Mucosa of stomach (tissue), 1 donor: ENCODE results near the gene MX2.
"Not testable (repeated sequence)": the region's sequence is repeated elsewhere in the genome, so short reads cannot be mapped to it uniquely, and the experiment has no call there.

Source experiments
- H3K27me3 ChIP-seq: one replicate; pipeline ENCODE4 v1.7.0; 2013; ENCODE audit warnings: mild to moderate bottlenecking, low read length; ENCODE audit not compliant: control insufficient read depth, insufficient read depth
- H3K36me3 ChIP-seq: one replicate; pipeline ENCODE4 v1.7.0; 2013; ENCODE audit warnings: low read length; ENCODE audit not compliant: control insufficient read depth, insufficient read depth
- H3K4me1 ChIP-seq: one replicate; pipeline ENCODE4 v1.7.0; 2013; ENCODE audit warnings: mild to moderate bottlenecking, low read length; ENCODE audit not compliant: control insufficient read depth, insufficient read depth
- H3K4me3 ChIP-seq: one replicate; pipeline ENCODE4 v1.7.0; 2013; ENCODE audit warnings: low read length
- H3K9ac ChIP-seq: one replicate; pipeline ENCODE4 v1.7.0; 2013; ENCODE audit warnings: mild to moderate bottlenecking, low read length, moderate library complexity
- H3K9me3 ChIP-seq: one replicate; pipeline ENCODE4 v1.7.0; 2013; ENCODE audit warnings: mild to moderate bottlenecking, low read length, moderate library complexity; ENCODE audit not compliant: control insufficient read depth
- donor health status: Pancreatic carcinoma.

MX2 gene

GRCh38 chr21:41403331-41403730 is 41.5 kb downstream of the MX2 start:
- H3K9ac ChIP-seq = no peak overlapping the region
- peaks cover 4% of the 10 kb centered on the region for H3K36me3 ChIP-seq
- no peaks in the 10 kb centered on the region for H3K4me1 ChIP-seq
- no peak overlapping the region for H3K4me3 ChIP-seq
- H3K27me3 ChIP-seq = no peaks in the 10 kb centered on the region
- H3K9me3 ChIP-seq = no peaks in the 10 kb centered on the region

- H3K4me3 ChIP-seq = no peak overlapping the region
- no peaks in the 10 kb centered on the region for H3K4me1 ChIP-seq
- no peaks in the 10 kb centered on the region for H3K27me3 ChIP-seq
- H3K9ac ChIP-seq = no peak overlapping the region
- no peaks in the 10 kb centered on the region for H3K9me3 ChIP-seq
- H3K36me3 ChIP-seq = peaks cover 4% of the 10 kb centered on the region
Measured at GRCh38 chr21:41403966-41404365, 42.1 kb downstream of the MX2 start.

GRCh38 chr21:41405321-41405720 is 43.5 kb downstream of the MX2 start:
- no peaks in the 10 kb centered on the region for H3K27me3 ChIP-seq
- H3K9me3 ChIP-seq = no peaks in the 10 kb centered on the region
- H3K36me3 ChIP-seq = peaks cover 4% of the 10 kb centered on the region
- H3K4me3 ChIP-seq = no peak overlapping the region
- H3K9ac ChIP-seq = no peak overlapping the region
- no peaks in the 10 kb centered on the region for H3K4me1 ChIP-seq

GRCh38 chr21:41406340-41406739 is 44.5 kb downstream of the MX2 start:
- Histone ChIP-seq H3K36me3 (peaks cover 4% of the 10 kb centered on the region), H3K27me3 (no peaks in the 10 kb centered on the region), H3K9me3 (no peaks in the 10 kb centered on the region), H3K4me1 (peaks cover 3% of the 10 kb centered on the region), H3K9ac (no peak overlapping the region), H3K4me3 (no peak overlapping the region)

- Histone ChIP-seq H3K9me3 (no peaks in the 10 kb centered on the region), H3K36me3 (no peaks in the 10 kb centered on the region), H3K9ac (no peak overlapping the region), H3K4me3 (no peak overlapping the region), H3K27me3 (no peaks in the 10 kb centered on the region), H3K4me1 (peaks cover 9% of the 10 kb centered on the region)
Measured at GRCh38 chr21:41407541-41408460, 46.0 kb downstream of the MX2 start.

- no peak overlapping the region for H3K9ac ChIP-seq
- H3K27me3 ChIP-seq = no peaks in the 10 kb centered on the region
- H3K4me3 ChIP-seq = no peak overlapping the region
- H3K9me3 ChIP-seq = no peaks in the 10 kb centered on the region
- H3K4me1 ChIP-seq = peaks cover 9% of the 10 kb centered on the region
- no peaks in the 10 kb centered on the region for H3K36me3 ChIP-seq
Measured at GRCh38 chr21:41410361-41410760, 48.5 kb downstream of the MX2 start.

- Histone ChIP-seq H3K9me3 (no peaks in the 10 kb centered on the region), H3K36me3 (no peaks in the 10 kb centered on the region), H3K27me3 (no peaks in the 10 kb centered on the region), H3K4me1 (peaks cover 9% of the 10 kb centered on the region), H3K9ac (no peak overlapping the region), H3K4me3 (no peak overlapping the region)
Measured at GRCh38 chr21:41410767-41411448, 49.1 kb downstream of the MX2 start.

DNA sequence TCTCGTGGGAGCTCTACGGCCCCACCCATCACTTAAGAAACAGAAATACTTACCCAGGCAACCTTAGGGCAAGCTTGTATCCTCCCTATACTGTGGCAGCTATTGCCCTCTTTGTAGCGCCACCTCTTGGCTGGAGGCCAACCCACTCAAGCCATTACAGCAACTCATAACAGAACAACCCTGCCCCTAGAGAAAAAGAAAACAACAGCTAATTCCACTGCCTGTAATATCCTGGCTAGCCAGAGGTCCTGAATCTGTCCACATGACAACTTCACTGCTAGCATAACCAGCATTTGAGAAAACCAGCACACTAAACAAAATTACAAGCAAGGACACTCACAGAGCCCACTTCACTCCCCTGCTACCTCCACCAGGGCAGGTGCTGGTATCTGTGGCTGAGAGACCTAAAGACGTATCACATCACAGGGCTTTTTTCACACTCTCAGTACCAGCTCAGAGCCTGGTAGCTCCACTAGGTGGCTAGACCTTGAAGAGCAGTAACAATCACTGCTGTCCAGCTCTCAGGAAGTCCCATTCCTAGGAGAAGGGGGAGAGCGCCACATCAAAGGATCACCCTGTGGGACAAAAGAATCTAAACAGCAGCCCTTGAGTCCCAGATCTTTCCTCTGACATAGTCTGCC is 49.7 kb downstream of the MX2 start:
- H3K27me3 ChIP-seq = no peaks in the 10 kb centered on the region
- no peak overlapping the region for H3K4me3 ChIP-seq
- no peaks in the 10 kb centered on the region for H3K36me3 ChIP-seq
- H3K4me1 ChIP-seq = peaks cover 9% of the 10 kb centered on the region
- H3K9ac ChIP-seq = no peak overlapping the region
- no peaks in the 10 kb centered on the region for H3K9me3 ChIP-seq

- not testable (repeated sequence) for H3K9ac ChIP-seq, H3K27me3 ChIP-seq, H3K4me3 ChIP-seq, H3K36me3 ChIP-seq, H3K9me3 ChIP-seq
- peaks cover 11% of the 10 kb centered on the region for H3K4me1 ChIP-seq
Measured at GRCh38 chr21:41417505-41417904, 55.7 kb downstream of the MX2 start.

DNA sequence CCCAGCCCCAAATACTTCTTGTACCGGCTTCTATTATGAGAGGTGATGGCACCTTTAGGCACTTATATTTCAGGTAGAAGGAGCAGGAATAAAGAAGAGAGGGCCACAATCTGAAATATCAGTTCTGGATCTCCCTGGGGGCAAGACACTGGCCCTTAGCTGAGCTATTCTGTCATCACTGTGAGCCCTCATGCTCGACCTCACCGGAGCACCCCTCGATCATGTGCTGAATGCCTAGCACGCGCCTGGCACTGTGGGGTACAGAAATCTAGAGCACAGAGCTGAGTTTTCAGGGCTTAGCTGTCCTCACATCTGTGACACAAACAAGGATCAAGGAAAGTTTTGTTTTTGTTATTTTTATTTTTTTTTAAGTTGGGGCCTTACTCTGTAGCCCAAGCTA is 56.6 kb downstream of the MX2 start:
- Histone ChIP-seq H3K4me3 (no peak overlapping the region), H3K36me3 (no peaks in the 10 kb centered on the region), H3K9me3 (no peaks in the 10 kb centered on the region), H3K27me3 (no peaks in the 10 kb centered on the region), H3K4me1 (peaks cover 11% of the 10 kb centered on the region), H3K9ac (no peak overlapping the region)

- Histone ChIP-seq H3K27me3 (no peaks in the 10 kb centered on the region), H3K4me1 (peaks cover 18% of the 10 kb centered on the region), H3K9ac (no peak overlapping the region), H3K36me3 (no peaks in the 10 kb centered on the region), H3K9me3 (no peaks in the 10 kb centered on the region), H3K4me3 (no peak overlapping the region)
Measured at GRCh38 chr21:41418956-41419680, 57.3 kb downstream of the MX2 start.
